Measurements from ENCODE around the gene SLC9A9. TPM values are rescaled to one million over a fixed set of nuclear protein-coding genes. Genes with fewer than 3 reads are reported as not detected.

Gene SLC9A9
- total RNA-seq, 1 experiment from 2014 or later, result not detected

DNA sequence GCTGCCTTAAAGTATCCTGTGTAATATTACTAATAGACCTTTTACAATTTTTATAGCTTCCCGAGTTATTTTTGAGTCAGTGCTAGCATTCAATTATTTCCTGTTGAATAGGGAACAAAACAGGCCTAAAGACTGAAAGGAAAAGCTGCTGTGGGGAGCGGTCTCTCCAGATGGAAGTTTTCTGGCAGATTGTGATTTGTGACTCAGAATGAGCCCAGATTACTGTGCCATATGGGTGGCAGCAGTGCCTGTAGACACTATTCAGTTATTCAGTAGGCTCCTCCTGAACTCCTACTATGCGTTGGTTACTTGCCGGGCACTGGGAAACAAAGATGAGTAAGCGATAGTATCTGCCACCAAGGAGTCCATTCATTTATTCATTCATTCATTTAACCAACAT, 516.9 kb downstream of the SLC9A9 start:
- Mint-ChIP-seq H3K4me1 (ENCODE audit: low read depth, unreplicated experiment) (no peaks in the 10 kb centered on the region), H3K27me3 (ENCODE audit: insufficient read depth, unreplicated experiment) (peaks cover 12% of the 10 kb centered on the region), H3K36me3 (ENCODE audit: insufficient read depth, unreplicated experiment) (no peaks in the 10 kb centered on the region), H3K4me3 (ENCODE audit: unreplicated experiment) (no peak overlapping the region), H3K9me3 (ENCODE audit: unreplicated experiment) (no peaks in the 10 kb centered on the region), H3K27ac (ENCODE audit: unreplicated experiment) (no peak overlapping the region)
- ChIA-PET CTCF (no interaction called here), POLR2A (no interaction called here)
- Histone ChIP-seq H3K9me3 (no peaks in the 10 kb centered on the region), H3K4me1 (no peaks in the 10 kb centered on the region), H3K27me3 (replicated peaks; ENCODE audit: control insufficient read depth, insufficient read depth, low read length) (no peaks in the 10 kb centered on the region), H3K36me3 (ENCODE audit: control insufficient read depth, insufficient read depth, low read length) (no peaks in the 10 kb centered on the region), H3K4me3 (ENCODE audit: low read depth, low read length) (no peak overlapping the region)
- TF ChIP-seq CTCF (IDR thresholded peaks at IDR 0.05; ENCODE audit: insufficient read depth in 1 of 2, low read depth in 1 of 2, low read length in 1 of 2, severe bottlenecking in 1 of 2, unreplicated experiment in 1 of 2), result no peak
- no peak for DNase-seq
- intact Hi-C loops (cut with micrococcal nuclease; ENCODE audit: unreplicated experiment), result no loop called here
- BruUV-seq (replicated peaks), result no TSS peak

GRCh38 chr3:143330296-143330868, 517.9 kb downstream of the SLC9A9 start:
- Mint-ChIP-seq H3K36me3 (ENCODE audit: insufficient read depth, unreplicated experiment) (no peaks in the 10 kb centered on the region), H3K27me3 (ENCODE audit: insufficient read depth, unreplicated experiment) (peaks cover 9% of the 10 kb centered on the region), H3K9me3 (ENCODE audit: unreplicated experiment) (no peaks in the 10 kb centered on the region), H3K4me1 (ENCODE audit: low read depth, unreplicated experiment) (no peaks in the 10 kb centered on the region), H3K27ac (ENCODE audit: unreplicated experiment) (no peak overlapping the region), H3K4me3 (ENCODE audit: unreplicated experiment) (no peak overlapping the region)
- Histone ChIP-seq H3K4me3 (ENCODE audit: low read depth, low read length) (no peak overlapping the region), H3K9me3 (no peaks in the 10 kb centered on the region), H3K27me3 (replicated peaks; ENCODE audit: control insufficient read depth, insufficient read depth, low read length) (no peaks in the 10 kb centered on the region), H3K4me1 (no peaks in the 10 kb centered on the region), H3K36me3 (ENCODE audit: control insufficient read depth, insufficient read depth, low read length) (no peaks in the 10 kb centered on the region)
- BruUV-seq (replicated peaks), result no TSS peak
- intact Hi-C loops (cut with micrococcal nuclease; ENCODE audit: unreplicated experiment), result no loop called here
- ChIA-PET CTCF (no interaction called here), POLR2A (no interaction called here)
- DNase-seq, result no peak
- TF ChIP-seq CTCF (IDR thresholded peaks at IDR 0.05; ENCODE audit: insufficient read depth in 1 of 2, low read depth in 1 of 2, low read length in 1 of 2, severe bottlenecking in 1 of 2, unreplicated experiment in 1 of 2), result no peak

DNA sequence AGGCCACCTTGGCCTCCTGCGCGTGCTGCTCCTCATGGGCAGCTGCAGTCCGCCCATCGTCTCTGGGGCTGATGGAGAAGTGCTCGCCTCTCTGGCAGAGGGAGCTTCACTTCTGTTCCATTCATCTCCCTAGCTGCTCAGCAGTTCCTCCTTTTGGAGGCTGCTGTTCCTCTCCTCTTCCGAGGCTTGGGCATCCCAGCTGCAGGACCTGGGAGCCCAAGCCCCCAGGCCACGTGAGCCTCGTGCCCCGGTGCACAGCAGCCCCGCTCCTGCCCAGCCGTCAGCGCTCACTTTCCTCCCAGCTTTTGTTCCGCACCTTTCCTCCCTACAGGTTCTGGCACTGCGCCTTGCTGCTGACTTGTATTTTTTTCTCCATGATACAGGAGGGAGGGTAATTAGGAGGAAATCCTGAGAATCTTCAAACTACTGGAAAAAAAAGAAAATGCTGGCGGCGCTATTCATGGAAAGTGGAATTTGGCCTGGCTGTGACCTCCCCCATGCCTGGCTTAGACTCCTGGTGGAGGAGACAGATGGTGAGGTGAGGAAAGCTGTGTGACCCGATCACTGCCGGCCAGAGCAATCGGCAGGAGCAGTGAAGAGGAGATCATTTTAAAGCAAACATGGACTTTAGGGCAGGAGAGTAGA, 518.6 kb downstream of the SLC9A9 start:
- no peaks in the 10 kb centered on the region for H3K4me1 Mint-ChIP-seq (ENCODE audit: low read depth, unreplicated experiment)
- H3K36me3 Mint-ChIP-seq (ENCODE audit: insufficient read depth, unreplicated experiment), result no peaks in the 10 kb centered on the region
- POLR2A ChIA-PET, result no interaction called here
- CTCF ChIA-PET, result no interaction called here
- H3K9me3 Mint-ChIP-seq (ENCODE audit: unreplicated experiment), result no peaks in the 10 kb centered on the region
- no peak overlapping the region for H3K27ac Mint-ChIP-seq (ENCODE audit: unreplicated experiment)
- Histone ChIP-seq H3K4me1 (no peaks in the 10 kb centered on the region), H3K36me3 (ENCODE audit: control insufficient read depth, insufficient read depth, low read length) (no peaks in the 10 kb centered on the region), H3K9me3 (no peaks in the 10 kb centered on the region), H3K4me3 (ENCODE audit: low read depth, low read length) (no peak overlapping the region), H3K27me3 (replicated peaks; ENCODE audit: control insufficient read depth, insufficient read depth, low read length) (no peaks in the 10 kb centered on the region)
- intact Hi-C loops (cut with micrococcal nuclease; ENCODE audit: unreplicated experiment), result no loop called here
- peaks cover 12% of the 10 kb centered on the region for H3K27me3 Mint-ChIP-seq (ENCODE audit: insufficient read depth, unreplicated experiment)
- DNase-seq, result peak in 1 of 2 experiments; percentile 6
- no peak for TF ChIP-seq CTCF (IDR thresholded peaks at IDR 0.05; ENCODE audit: insufficient read depth in 1 of 2, low read depth in 1 of 2, low read length in 1 of 2, severe bottlenecking in 1 of 2, unreplicated experiment in 1 of 2)
- BruUV-seq (replicated peaks), result no TSS peak
- H3K4me3 Mint-ChIP-seq (ENCODE audit: unreplicated experiment), result no peak overlapping the region
